G401.6 (cell line): ENCODE data around the gene PLCH2.

Experiments
- FAIRE-seq: peaks from 2 replicates; lab custom pipeline; 2012; peaks lifted over from hg19 to GRCh38; lab: Jason Lieb, UNC

PLCH2 gene

DNA sequence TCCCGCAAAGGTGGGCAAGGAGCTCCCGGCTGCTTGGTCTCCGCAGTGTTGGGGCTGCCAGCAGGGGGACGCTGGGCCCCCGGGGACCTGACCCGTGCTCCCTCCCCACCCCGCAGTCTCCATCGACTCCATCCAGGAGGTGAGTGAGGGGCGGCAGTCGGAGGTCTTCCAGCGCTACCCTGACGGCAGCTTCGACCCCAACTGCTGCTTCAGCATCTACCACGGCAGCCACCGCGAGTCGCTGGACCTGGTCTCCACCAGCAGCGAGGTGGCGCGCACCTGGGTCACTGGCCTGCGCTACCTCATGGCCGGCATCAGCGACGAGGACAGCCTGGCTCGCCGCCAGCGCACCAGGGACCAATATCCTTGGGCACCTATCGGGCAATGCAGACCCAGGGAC, 3.5 kb downstream of the PLCH2 start:
- FAIRE-seq = no peak

DNA sequence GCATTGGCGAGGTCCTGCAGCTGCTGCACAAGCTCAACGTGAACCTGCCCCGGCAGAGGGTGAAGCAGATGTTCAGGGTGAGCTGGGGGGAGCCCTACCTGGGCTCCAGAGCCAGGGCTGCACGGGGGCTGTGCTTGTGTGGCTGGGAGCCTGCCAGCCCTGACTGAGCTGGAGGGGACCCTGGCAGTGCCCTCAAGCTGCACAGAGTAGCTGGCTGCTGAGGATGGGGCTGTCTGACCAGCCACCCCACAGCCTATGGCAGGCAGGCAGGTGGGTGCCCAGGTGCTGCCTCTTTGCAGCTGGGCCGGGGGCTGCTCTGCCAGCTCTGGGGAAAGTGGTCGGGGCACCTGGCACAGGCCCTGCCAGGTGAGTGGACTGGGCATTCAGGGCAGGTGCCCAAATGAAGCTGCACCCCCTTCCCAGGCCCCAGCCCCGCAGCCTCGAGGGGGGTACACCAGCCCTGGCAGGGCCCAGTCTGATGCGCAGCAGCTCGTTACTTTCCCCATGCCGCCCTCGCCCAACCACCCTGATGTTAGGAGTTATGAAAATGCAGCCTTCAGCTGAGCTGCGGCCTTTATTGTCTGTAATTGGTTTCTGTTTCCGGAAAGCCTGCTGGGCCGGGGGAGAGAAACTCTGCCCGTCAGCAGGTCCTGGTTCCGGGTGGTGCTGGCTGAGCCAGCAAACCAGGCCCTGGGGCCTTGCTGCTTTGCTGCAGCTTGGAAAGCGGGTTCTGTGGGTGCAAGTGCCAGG, 4.3 kb downstream of the PLCH2 start:
- no peak for FAIRE-seq

DNA sequence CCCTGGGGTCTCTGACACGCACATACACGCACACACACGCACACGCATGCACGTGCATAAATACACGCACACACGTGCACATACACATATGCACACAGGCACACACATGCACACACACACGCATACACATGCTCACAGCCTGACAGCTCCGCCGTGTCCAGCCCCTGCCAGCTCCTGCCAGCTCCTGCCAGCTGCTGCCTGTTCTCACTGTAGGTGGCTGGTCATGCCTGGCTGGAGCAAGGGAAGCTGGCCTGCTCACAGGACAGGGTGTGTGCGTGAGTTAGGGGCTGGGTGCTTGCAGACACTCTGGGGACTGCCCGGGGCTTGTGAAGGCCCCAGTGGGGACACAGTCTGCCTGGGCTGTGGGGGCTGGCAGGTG, 4.9 kb downstream of the PLCH2 start:
- no peak for FAIRE-seq

DNA sequence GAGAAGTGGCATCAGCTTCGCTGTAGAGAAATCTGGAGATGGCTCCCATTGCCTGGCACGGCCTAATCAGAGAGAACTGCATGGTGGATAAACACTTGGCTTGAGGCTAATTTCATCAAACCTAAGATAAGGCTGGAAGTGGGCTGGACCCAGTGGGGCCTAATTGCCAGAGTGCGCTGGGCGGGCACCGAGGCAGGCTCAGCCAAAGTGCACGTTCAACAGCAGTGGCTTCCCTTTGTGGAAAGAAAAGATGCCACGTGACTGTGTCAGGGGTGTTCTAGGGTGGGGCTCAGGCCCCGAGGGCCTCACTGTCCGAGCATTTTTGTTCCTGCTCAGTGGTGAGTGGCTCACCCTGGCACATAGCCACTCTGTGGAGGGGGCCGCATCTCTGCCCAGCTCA, 5.8 kb downstream of the PLCH2 start:
- FAIRE-seq = no peak

DNA sequence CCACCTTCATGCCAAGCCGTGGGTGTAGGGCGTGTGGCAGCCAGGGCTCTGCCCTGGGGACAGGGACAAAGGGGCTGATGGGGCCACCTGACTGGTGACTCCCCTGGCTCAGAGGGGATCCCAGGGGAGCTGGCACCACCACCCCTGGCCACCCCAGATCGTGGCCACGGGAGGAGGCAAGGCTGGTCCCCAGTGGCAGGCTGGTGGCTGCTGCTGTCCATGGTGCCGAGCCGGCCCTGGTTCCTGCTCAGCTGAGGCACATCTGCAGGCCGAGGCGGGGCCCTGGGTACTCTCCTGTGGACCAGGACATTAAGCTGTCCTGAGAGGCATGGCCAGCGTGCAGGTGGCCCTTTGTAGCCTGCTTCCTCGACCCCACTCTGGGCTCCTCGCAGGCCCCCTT, 6.5 kb downstream of the PLCH2 start:
- FAIRE-seq = no peak

DNA sequence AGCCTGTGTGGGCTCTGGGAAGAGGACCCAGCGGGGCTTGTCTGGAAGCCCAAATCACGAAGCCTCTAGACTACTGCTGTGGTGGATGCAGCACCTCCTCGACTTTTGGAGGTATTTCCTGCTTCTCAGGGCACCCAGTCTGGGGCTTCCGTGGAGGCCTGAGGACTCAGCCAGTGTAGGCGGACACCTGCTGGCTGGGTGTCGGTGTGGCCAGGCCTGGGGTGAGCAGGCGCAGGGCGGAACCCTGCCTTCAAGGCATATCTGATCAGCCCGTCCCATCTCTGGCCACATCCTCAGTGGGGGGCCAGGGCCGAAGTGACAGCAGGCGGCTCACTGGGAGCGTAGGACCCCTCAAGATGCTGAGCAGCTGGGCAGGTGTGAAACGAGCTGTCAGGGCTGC, 6.9 kb downstream of the PLCH2 start:
- FAIRE-seq = no peak

DNA sequence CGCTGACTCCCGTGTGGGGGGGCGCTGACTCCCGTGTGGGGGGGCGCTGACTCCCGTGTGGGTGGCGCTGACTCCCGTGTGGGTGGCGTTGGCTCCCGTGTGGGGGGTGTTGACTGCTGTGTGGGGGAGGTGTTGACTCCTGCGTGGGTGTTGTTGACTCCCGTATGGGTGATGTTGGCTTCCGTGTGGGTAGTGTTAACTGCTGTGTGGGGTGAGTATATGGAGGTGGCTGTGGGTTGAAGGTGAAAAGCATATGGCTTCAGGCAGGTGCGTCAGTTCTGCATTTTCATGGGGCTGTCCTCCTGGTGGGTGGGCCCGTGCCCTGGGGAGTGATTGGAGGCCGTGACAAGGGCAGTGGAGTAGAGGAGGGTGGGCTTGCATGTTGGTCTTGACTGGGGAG, 7.9 kb downstream of the PLCH2 start:
- no peak for FAIRE-seq

DNA sequence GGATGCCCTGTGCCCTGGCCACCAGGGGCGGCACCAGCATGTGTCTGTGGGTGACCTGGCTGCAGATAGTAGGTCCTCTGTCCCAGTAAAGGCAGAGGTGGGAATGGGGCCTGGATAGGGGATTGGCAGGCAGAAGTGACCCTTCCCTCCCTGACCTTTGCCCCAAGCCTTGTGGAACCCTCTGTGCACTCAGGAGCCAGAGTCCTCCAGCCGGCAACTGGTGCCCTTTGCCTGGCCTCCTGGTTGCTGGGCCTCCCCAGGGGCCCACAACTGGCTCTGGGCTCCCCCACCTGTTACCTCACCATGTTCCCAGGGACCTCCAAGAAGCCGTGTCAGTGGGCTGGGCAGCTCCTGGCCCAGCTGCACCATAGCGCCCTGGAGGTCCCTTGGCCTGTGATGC, 10.0 kb downstream of the PLCH2 start:
- FAIRE-seq = no peak

DNA sequence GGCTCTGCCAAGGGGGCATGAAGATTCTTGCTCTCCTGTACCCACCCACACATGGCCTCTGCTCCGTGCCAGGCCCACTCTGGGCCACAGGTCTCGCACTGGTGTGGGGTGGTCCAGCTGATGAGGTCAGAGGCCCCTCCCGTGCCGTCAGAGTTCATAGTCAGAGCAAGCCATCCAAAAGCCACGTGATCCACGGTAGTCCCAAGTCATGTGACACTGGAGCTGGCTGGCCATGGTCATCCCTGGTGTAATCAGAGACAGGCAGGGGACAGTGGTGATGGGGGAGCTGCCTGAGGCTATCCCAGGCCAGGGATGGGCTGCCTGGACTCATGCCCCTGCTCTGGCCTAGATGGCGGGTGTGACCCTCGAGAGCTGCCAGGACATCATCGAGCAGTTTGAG, 10.5 kb downstream of the PLCH2 start:
- FAIRE-seq = no peak

DNA sequence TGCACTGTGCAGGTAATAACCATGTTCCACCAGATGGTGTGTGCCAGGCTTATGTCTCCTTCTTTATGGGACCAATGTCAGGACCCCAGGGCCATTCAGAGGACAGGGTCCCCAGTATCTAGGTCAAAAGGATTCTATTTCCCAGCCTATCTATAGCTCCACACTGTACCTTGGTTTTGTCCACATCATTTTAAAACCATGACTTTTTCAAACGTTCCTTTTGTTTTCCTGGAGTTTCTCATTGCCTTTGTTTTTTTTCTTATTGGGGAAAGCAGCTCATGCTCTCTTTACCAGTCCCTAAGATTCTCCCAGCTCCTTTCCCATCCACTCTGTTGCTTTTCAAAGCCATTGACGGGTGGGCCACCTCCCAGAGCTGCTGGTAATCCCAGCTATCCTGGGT, 12.6 kb downstream of the PLCH2 start:
- no peak for FAIRE-seq

DNA sequence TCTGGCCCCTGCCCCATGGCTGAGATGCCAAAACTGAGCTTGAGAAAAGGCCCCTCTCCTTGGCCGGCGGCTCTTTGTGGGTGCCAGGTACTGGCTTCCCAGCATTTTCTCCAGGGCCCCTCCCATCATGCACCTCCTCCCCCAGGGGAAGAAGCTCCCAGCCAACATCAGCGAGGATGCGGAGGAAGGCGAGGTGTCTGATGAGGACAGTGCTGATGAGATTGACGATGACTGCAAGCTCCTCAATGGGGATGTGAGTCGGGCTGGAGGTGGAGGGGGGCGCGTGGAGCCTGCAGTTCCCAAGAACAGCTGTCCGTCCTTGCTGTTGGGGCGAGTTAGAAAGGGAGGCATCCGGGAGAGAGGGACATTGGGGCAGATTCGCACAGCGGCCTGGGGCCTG, 13.5 kb downstream of the PLCH2 start:
- FAIRE-seq = no peak

DNA sequence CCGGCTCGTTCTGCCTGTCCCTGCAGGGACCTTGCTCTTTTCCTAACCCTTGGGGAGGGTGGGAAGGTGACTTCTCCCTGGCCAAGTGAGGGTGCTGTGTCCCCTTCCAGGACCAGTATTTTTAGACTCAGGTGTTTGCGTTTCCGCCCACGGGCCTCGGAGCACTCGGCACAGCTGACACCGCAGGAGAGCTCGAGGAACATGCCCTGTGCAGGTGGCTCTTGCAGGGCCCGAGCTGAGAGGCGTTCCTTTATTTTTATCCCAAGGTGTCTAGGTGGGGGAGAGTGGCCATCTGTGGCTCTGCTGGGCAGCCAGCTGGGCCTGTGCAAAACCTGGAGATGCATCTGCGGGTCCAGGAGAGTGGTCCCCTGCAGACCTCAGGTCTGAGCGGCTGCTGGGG, 16.0 kb downstream of the PLCH2 start:
- FAIRE-seq = no peak

DNA sequence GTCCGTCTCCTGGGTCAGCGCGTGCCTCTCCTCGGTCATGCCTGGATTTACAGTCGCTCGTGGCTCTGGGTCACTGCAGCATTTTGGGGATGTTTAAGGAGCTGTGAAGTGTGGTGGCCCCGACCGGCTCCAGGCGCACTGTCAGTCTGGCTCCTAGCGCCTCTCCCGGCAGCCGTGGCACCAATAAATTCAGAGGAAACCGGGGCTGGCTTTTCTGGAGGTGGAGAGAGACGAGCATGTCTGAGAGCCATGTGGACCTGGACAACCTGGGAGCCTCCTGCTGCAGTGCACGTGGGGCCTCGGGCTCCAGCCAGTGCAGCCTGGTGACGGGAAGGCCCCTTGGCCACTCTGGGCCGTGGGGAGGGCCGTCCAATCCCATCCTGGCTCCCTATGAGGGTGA, 17.1 kb downstream of the PLCH2 start:
- FAIRE-seq = no peak

DNA sequence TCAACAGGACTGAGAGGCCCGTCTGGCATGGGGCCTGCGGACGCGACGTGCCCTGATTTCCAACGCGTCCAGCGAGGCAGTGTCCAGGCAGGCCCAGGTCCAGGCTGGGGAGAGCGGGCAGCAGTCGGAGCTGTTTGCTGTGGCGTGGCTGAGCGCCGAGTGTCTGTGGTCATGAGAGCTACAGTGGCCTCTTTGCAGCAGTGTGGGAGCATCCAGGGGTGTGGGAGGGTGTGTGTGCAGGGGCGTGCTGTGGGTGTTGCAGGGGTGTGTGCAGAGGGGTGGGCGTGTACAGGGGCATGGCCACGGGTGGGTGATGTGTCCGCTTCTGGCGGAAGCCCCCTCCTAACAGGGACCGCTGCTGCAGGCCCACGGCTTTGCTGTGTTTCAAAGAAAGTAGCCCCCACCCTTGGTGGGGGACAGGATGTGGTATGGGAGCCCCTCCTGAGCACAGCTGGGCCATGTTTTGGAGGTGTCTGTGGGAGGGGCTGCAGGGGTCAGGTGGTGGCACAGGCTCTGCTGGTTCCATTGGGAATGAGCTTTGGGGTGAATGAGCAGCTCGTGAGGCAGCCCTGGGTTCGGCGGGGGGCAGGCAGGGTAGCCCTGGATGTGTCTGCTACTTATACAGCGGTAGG, 17.7 kb downstream of the PLCH2 start:
- no peak for FAIRE-seq

DNA sequence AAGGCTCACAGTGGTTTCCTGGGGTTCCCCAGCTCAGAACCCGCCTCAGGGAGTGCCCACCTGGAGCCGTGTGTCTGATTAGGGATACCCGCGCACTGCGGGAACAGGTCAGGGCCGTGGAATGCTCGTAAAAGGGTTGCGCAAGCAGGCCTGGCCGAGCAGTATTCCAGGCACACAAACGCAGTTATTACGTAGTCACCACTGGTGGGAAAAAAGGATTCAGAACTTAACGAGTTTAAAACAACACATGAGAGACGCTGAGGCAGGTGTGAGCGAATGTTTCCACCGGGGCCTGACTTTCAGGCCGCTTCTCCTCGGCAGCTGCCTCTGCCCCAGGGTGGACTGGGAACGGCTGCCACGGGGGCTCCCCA, 18.2 kb downstream of the PLCH2 start:
- no peak for FAIRE-seq

DNA sequence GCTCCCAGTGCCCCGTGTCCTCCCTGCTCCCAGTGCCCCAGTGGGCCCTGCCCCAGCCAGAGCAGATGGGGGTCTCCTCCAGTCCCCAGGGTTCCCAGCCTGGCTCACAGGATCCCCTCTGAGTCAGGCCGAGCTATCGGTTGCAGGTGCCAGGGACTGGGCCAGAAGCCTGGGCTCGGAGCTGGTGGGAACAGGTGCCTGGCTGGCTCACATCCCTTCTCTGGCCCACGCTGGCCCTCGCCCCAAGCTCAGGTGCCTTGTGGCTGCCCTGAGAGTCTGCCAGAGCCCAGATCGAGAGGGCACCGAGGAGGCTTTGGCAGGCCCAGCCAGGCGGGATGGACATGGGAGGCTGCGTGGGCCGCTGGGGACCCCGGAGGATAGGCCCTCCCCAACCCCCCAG, 18.9 kb downstream of the PLCH2 start:
- FAIRE-seq = no peak

DNA sequence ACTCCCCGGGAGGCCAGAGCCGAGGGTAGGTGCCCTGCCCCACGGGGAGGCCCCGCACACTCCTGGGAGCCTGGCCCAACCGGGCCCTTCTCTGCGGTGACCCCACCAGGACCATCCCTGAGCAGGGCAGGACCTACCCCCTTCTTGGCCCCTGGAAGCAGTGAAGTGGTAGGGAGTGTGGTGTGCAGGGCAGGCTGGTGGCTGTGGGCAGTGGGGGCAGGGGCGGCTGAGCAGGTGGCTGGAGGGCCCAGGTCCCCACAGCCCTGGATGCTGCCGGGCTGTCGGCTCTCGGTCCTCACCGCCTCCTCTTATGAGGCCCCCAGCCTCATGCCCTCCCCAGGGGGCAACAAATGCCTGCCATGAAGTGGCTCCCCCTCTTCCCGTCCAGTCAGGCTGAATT, 19.5 kb downstream of the PLCH2 start:
- FAIRE-seq = no peak

DNA sequence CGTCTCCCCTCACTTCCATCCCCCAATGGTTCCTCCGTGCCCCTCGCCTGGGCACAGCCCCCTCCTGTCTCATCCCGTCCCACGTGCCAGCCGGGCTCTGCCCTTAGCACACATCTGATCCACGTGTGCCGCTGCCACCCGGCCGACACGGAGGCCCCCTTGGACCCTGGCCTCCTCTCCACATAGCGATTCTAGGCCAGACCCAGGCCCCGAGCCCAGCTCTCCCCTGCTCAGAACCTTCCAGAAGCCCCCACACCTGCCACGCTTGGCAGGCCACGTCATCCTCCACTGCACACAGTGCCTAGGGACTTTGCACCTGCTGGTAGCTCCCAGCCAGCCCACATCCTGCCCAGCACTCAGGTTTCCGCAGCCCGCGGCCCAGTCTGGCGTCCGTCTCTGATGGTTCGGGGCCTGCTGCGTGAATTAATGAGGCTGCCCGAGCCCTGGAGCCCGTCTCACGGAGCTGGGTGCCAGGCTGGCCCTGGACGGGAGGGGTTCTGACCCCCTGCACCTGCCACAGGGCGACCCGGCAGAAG, 20.1 kb downstream of the PLCH2 start:
- no peak for FAIRE-seq

DNA sequence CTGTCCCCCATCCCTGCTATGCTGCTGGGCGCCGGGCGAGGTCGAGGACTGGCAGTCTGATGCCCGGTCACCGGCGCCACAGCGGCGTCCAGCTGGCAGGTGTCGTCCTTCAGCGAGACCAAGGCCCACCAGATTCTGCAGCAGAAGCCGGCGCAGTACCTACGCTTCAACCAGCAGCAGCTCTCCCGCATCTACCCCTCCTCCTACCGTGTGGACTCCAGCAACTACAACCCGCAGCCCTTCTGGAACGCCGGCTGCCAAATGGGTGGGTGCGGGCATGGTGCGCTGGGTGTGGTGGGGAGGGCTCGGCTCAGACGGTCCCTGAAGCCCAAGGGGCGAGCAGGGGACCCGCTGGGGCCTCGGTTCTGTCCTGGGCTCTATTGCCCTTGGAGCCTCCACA, 20.7 kb downstream of the PLCH2 start:
- no peak for FAIRE-seq

DNA sequence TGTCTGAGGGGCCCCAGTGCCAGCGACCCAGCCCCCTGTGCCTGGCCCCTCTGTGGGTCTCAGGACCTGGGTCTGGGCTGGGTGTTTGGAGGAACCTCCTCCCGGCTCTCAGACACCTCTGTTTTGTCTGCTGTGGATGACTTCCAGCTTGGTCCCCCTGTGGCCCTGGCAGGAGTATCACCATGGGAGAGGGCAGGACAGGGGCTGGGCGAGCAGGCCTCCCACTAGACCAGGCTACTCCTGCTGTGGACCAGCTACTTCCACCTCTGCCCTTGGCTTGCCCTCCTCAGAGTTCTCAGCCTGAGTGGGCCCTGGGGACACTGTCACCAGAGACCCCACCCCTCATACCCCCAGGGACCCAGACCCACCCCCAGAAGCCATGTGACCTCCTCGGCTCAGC, 21.8 kb downstream of the PLCH2 start:
- no peak for FAIRE-seq

DNA sequence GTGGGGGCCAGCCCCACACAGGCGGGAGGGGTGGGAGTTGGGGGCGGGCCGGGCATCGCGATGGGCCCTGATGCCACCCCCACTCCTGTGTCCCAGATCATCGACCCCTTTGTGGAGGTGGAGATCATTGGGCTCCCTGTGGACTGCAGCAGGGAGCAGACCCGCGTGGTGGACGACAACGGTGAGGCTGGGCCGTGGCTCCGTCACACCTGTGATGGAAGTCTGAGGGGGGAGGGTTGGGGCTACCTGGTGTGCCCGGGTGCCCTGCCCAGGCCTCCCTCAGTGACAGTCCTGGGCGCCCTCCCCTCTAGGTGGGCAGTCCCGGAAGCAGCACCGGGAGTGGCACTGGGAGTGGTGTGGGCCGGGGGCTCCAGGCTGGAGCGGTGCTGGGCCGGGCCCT, 22.6 kb downstream of the PLCH2 start:
- FAIRE-seq = no peak

DNA sequence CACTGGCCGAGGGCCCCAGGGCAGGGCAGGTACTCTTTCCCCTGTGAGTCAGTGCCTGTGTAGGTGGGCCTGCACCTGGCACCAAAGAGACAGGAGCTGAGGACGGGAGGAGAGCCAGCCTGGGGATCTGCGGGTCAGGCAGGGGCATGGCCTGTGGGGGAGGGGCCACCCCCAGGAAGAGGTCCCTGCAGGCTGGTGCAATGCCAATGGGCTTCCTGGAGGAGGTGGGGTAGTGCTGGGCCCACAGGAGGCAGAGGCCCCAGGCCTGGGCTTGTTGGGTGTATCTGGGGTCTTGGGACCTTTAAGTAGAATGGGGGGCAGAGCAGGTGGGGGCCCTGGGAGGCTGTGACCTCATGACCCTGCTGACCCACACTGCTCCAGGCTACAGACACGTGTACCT, 23.2 kb downstream of the PLCH2 start:
- FAIRE-seq = no peak

DNA sequence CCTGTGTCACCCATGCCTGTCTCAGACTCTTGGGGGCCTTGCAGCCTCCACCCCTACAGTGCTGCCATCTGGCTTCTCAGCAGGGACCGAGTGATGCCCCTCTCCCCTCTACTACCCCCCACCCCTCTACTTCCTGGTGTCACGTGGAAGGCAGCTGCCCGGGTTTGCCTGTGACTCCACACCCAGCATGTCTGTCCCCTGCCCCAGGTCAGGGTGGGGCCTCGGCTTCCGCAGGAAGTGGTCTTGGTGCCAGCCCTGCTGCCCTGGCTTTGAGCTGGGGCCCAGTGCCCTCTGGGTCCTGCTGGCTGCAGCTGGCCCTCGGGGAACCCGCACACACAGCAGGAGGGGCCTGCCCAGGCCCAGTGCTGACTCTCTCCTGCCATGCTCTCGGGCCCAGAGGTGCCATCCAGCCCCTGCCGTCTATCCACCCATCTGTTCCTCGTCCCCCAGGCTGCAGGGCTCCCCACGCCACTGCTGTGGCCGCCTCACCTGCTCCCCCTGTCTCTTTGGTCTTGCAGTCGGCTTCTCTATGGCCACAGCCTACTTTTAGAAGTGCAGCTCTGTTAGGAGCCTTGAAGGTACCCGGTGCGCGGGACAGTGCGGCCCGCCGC, 24.0 kb downstream of the PLCH2 start:
- FAIRE-seq = no peak
